Measurements from ENCODE around the gene TEAD1. TPM values are rescaled to one million over a fixed set of nuclear protein-coding genes. Genes with fewer than 3 reads are reported as not detected.

The TEAD1 gene
- total and polyA plus RNA-seq, 9 of the 15 experiments (the other 6 are each of a cell fraction or from before 2014, with no cell fraction given), result 1.7 to 17.7 (median 10.8) TPM

DNA sequence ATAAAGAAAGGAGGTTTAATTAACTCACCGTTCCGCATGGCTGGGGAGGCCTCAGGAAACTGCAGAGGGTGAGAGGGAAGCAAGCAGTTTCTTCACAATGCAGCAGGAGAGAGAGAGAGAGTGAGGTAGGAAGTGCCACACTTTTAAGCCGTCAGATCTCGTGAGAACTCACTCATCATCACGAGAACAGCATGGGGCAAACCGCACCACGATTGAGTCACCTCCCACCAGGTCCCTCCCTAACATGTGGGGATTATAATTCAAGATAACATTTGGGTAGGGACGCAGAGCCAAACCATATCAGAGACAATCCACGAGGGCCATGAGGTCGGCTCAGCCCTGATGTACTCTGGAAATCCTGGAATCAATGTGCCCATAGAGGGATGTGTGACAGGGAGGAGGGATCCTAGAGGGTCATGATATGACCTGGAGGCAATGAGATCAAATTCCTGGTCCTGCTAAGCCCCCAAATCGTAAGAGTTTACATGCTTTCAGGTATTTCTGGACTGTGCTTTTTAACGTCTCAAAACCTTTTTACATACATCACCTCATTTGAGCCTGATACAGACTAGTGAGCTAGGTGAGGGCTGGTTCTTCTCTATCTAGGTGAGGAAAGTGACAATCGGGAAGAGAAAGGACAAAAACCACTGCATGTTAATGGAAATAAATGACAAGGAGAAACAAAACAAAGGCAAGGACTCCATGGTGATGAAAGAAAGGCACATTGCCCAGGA, 315.4 kb downstream of the TEAD1 start (continued):
- TF ChIP-seq, protein P1, sequence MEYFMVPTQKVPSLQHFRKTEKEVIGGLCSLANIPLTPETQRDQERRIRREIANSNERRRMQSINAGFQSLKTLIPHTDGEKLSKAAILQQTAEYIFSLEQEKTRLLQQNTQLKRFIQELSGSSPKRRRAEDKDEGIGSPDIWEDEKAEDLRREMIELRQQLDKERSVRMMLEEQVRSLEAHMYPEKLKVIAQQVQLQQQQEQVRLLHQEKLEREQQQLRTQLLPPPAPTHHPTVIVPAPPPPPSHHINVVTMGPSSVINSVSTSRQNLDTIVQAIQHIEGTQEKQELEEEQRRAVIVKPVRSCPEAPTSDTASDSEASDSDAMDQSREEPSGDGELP (CRISPR knock-in tag; IDR thresholded peaks at IDR 0.05; ENCODE audit: borderline replicate concordance), result peak; percentile 95
- TF ChIP-seq IRF2 (CRISPR knock-in tag; IDR thresholded peaks at IDR 0.05) (no peak), ZNF561 (CRISPR knock-in tag; conservative IDR thresholded peaks at IDR 0.05) (no peak), ZNF644 (tag; IDR thresholded peaks at IDR 0.05; ENCODE audit: low read depth) (peak; percentile 51; the same call in 1 of the 2 replicates), CCAR2 (IDR thresholded peaks at IDR 0.05; ENCODE audit: low read depth, low read length) (no peak), CREB3L1 (IDR thresholded peaks at IDR 0.05; ENCODE audit: borderline replicate concordance, low read depth) (peak; percentile 92), E2F5 (CRISPR knock-in tag; IDR thresholded peaks at IDR 0.05) (no peak; the same call in 1 of the 2 replicates), NR2F6 (CRISPR knock-in tag; IDR thresholded peaks at IDR 0.05) (no peak), ZNF699 (CRISPR knock-in tag; IDR thresholded peaks at IDR 0.05; ENCODE audit: insufficient replicate concordance) (no peak), ESRRA (IDR thresholded peaks at IDR 0.05; ENCODE audit: borderline replicate concordance, low read depth) (peak; percentile 93; the same call in 1 of the 2 replicates), SMAD3 (CRISPR knock-in tag; conservative IDR thresholded peaks at IDR 0.05) (0 out of 2 replicates have a peak, but pooled peaks have one; percentile 46), PHF8 (IDR thresholded peaks at IDR 0.05; ENCODE audit: borderline replicate concordance, low read length) (peak; percentile 84), ZFP1 (CRISPR knock-in tag; IDR thresholded peaks at IDR 0.05) (no peak), BRD4 (IDR thresholded peaks at IDR 0.05) (no peak)
- TF ChIP-seq, protein P2, sequence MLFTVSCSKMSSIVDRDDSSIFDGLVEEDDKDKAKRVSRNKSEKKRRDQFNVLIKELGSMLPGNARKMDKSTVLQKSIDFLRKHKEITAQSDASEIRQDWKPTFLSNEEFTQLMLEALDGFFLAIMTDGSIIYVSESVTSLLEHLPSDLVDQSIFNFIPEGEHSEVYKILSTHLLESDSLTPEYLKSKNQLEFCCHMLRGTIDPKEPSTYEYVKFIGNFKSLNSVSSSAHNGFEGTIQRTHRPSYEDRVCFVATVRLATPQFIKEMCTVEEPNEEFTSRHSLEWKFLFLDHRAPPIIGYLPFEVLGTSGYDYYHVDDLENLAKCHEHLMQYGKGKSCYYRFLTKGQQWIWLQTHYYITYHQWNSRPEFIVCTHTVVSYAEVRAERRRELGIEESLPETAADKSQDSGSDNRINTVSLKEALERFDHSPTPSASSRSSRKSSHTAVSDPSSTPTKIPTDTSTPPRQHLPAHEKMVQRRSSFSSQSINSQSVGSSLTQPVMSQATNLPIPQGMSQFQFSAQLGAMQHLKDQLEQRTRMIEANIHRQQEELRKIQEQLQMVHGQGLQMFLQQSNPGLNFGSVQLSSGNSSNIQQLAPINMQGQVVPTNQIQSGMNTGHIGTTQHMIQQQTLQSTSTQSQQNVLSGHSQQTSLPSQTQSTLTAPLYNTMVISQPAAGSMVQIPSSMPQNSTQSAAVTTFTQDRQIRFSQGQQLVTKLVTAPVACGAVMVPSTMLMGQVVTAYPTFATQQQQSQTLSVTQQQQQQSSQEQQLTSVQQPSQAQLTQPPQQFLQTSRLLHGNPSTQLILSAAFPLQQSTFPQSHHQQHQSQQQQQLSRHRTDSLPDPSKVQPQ (CRISPR knock-in tag; IDR thresholded peaks at IDR 0.05; ENCODE audit: borderline replicate concordance), result no peak
